Tibial artery (tissue), 4 donors: ENCODE results near the gene SLMAP.

Source experiments
- DNase-seq, 2 donors: peaks; one replicate each; pipeline ENCODE4 v3.0.0-alpha.2; 2019
- H3K27ac ChIP-seq, 2 donors: fragments of 200-600 bp; sonication (generic) in 1 of 2; 1 replicate in 1 of 2; 2 replicates in 1 of 2; pipeline ENCODE4 v1.5.1; 2018 to 2019; ENCODE audit warnings: mild to moderate bottlenecking in 1 of 2
- H3K27me3 ChIP-seq, 2 donors: fragments of 200-600 bp; sonication (generic) in 1 of 2; one replicate each; pipeline versions ENCODE4 v1.5.1 to v1.6.0; 2016 to 2019
- H3K36me3 ChIP-seq, 3 donors: fragments of 200-600 bp; sonication (generic) in 2 of 3; one replicate each; pipeline ENCODE4 v1.5.1; 2016 to 2019; ENCODE audit warnings: mild to moderate bottlenecking in 2 of 3
- H3K4me1 ChIP-seq, 4 donors: fragments of 200-600 bp; sonication (generic) in 2 of 4; 1 replicate in 3 of 4; 2 replicates in 1 of 4; pipeline ENCODE4 v1.5.1; 2016 to 2019
- H3K4me3 ChIP-seq, 2 donors: fragments of 200-600 bp; sonication (generic) in 1 of 2; 1 replicate in 1 of 2; 2 replicates in 1 of 2; pipeline ENCODE4 v1.5.1; 2018 to 2019; ENCODE audit warnings: mild to moderate bottlenecking in 2 of 2
- H3K9me3 ChIP-seq, 3 donors: fragments of 200-600 bp; sonication (generic) in 1 of 3; one replicate each; pipeline ENCODE4 v1.5.1; 2016 to 2019
- intact Hi-C: fragments of 100-400 bp; cut with DNase I; formaldehyde crosslinking; loops from one replicate; pipeline ENCODE4 v1.15.0; 2023; ENCODE audit warnings: low total_unique reads
- TF ChIP-seq, protein P1 (sequence below), 2 experiments: fragments of 200-600 bp in 1 of 2; fragments of 450-650 bp in 1 of 2; IDR thresholded peaks; one replicate each; pipeline ENCODE4 v1.5.1; 2017 to 2019; ENCODE audit warnings: antibody characterized with exemption in 2 of 2, mild to moderate bottlenecking in 1 of 2, moderate library complexity in 1 of 2

SLMAP gene

DNA sequence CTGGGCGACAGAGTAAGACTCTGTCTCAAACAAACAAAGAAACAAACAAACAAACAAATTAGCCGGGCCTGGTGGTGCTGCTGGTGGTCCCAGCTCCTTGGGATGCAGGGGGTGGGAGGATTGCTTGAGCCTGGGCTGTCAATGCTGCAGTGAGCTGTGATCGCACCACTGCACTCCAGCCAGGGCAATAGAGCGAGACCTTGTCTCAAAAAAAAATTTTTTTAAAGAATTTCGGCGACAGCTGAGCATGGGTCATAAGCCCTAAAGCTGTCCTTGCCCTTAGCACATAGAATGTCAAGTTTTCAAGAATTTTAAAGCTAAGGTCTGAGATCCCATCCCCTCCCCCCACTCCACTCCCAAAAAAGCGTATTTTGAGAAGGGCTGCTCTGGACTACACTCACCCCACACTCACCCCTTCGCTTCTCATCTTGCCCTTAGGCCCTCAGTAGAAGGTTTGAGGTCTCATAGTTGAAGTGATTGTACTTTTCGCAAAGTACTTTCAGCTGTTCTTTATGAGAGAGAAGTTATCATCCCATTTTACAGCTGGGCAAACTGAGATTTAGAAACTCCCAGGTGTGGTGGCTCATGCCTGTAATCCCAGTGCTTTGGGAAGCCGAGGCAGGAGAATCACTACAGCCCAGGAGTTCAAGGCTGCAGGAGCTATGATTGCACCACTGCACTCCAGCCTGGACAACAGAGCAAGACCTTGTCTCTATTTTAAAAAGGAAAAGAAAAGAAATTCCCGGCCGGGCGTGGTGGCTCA is 217.8 kb downstream of the SLMAP start:
- Histone ChIP-seq H3K9me3 (no peaks in the 10 kb centered on the region), H3K27me3 (no peaks in the 10 kb centered on the region), H3K4me1 (peaks cover 0 to 4% (median 1%) of the 10 kb centered on the region in 4 donors), H3K36me3 (no peaks in the 10 kb centered on the region), H3K27ac (no peak overlapping the region), H3K4me3 (no peak overlapping the region)
- TF ChIP-seq, protein P1, sequence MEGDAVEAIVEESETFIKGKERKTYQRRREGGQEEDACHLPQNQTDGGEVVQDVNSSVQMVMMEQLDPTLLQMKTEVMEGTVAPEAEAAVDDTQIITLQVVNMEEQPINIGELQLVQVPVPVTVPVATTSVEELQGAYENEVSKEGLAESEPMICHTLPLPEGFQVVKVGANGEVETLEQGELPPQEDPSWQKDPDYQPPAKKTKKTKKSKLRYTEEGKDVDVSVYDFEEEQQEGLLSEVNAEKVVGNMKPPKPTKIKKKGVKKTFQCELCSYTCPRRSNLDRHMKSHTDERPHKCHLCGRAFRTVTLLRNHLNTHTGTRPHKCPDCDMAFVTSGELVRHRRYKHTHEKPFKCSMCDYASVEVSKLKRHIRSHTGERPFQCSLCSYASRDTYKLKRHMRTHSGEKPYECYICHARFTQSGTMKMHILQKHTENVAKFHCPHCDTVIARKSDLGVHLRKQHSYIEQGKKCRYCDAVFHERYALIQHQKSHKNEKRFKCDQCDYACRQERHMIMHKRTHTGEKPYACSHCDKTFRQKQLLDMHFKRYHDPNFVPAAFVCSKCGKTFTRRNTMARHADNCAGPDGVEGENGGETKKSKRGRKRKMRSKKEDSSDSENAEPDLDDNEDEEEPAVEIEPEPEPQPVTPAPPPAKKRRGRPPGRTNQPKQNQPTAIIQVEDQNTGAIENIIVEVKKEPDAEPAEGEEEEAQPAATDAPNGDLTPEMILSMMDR (IDR thresholded peaks at IDR 0.05): no peak
- intact Hi-C loops: no loop called here
- no peak for DNase-seq

DNA sequence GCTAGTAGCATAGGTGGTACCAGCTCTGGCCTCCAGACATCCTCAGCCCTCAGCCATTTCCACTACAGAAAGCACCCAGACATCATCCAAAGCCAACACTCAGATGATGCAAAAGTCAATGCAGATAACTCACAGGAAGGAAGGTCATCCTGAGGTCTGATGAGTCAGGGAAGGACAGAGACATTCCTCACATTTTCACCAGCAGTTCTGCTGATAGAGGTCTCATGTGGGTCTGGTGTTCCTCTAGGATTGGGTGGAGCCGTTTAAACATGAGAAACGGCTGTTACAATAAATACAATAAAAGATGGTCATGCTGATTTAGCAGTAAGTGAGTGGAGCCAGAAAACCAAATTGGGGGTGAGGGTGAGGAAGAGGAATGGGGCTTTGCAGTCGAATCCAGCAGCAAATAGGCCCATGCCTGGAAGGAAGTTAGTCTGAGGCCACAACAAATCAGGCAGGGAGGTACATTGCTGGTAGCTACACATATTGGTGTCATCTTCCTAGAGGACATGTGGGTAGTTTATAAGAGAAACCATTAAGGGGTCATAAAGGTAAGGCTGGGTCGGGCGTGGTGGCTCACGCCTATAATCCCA is 218.8 kb downstream of the SLMAP start:
- H3K27me3 ChIP-seq: no peaks in the 10 kb centered on the region
- intact Hi-C loops: no loop called here
- peaks cover 0 to 4% (median 1%) of the 10 kb centered on the region in 4 donors for H3K4me1 ChIP-seq
- no peak overlapping the region for H3K27ac ChIP-seq
- TF ChIP-seq, protein P1 (IDR thresholded peaks at IDR 0.05): no peak
- H3K9me3 ChIP-seq: no peaks in the 10 kb centered on the region
- no peaks in the 10 kb centered on the region for H3K36me3 ChIP-seq
- DNase-seq: no peak
- H3K4me3 ChIP-seq: no peak overlapping the region

DNA sequence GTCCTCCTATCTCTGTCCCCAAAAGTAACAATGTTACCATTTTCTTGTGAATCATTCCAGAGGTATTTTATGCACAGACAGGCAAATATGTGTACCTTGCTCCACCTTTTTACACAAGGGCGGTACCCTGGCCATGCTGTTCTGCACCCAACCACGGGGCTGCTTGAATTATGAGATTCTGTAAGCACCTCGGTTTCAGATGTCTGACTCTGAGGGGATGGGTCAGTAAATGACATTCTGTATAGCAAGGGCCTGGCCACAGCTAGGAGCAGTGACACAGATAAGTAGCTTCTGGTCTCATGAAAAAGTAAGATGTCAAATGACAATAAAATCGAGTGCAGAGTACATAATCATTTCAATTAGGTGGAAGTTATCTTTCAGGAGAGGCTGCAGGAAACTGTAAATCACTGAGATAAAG is 221.7 kb downstream of the SLMAP start:
- Histone ChIP-seq H3K4me1 (peaks cover 0 to 4% (median 1%) of the 10 kb centered on the region in 4 donors), H3K27ac (no peak overlapping the region), H3K9me3 (no peaks in the 10 kb centered on the region), H3K27me3 (no peaks in the 10 kb centered on the region), H3K36me3 (no peaks in the 10 kb centered on the region), H3K4me3 (no peak overlapping the region)
- DNase-seq: no peak
- intact Hi-C loops: no loop called here
- TF ChIP-seq, protein P1 (IDR thresholded peaks at IDR 0.05): no peak

DNA sequence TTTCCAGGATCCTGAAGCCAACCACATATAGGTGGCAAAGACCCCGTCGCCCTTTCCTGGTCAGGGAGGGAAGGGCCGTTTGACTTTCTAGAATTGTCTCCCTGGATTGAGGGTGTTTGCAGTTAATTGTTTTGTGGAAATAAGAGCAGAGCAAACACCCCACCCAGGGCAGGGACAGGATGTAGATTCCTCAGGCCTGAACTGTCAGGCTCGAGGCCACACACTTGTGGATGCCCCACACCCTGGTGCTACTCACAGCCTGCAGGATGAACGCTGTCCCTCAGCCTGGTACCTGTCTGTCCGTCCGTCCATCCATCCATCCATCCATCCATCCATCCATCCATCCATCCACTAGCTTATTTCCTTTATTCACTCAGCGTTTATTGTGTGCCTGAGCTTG is 222.2 kb downstream of the SLMAP start:
- DNase-seq: no peak
- no peak overlapping the region for H3K4me3 ChIP-seq
- no peak overlapping the region for H3K27ac ChIP-seq
- peaks cover 0 to 6% (median 1%) of the 10 kb centered on the region in 4 donors for H3K4me1 ChIP-seq
- TF ChIP-seq, protein P1 (IDR thresholded peaks at IDR 0.05): no peak
- H3K36me3 ChIP-seq: no peaks in the 10 kb centered on the region
- intact Hi-C loops: no loop called here
- no peaks in the 10 kb centered on the region for H3K9me3 ChIP-seq
- no peaks in the 10 kb centered on the region for H3K27me3 ChIP-seq
